CD4-positive, alpha-beta T cell (primary cell): Measurements from ENCODE around the gene TTBK1. TPM values are rescaled to one million over a fixed set of nuclear protein-coding genes. Genes with fewer than 3 reads are reported as not detected.

ENCODE experiments used
- ATAC-seq: fragments of 200-7000 bp; cut with Tn5 transposase; one replicate; pipeline ENCODE4 v1.10.0; 2022; ENCODE audit warnings: mild to moderate bottlenecking; ENCODE audit not compliant: poor library complexity
- CTCF ChIA-PET: fragments of 350-600 bp; sonication (Branson Sonifier 250); formaldehyde crosslinking; loops from one replicate; lab custom pipeline; 2021; ENCODE audit warnings: antibody characterized with exemption, inconsistent platforms; lab: Charles Lee
- POLR2A ChIA-PET: fragments of 350-600 bp; sonication (Branson Sonifier 250); formaldehyde crosslinking; loops from one replicate; lab custom pipeline; 2021; ENCODE audit warnings: antibody characterized with exemption, inconsistent platforms; lab: Charles Lee
- DNase-seq, 14 experiments: peaks; one replicate each; pipeline ENCODE4 v3.0.0-alpha.2; 2013 to 2020; ENCODE audit warnings: mixed read lengths in 2 of 14
- H3K27ac ChIP-seq, 2 donors: one replicate each; pipeline versions ENCODE4 v1.5.1 to v1.7.0; 2013; ENCODE audit warnings: low read length in 2 of 2, low read depth in 1 of 2, mild to moderate bottlenecking in 1 of 2
- H3K27me3 ChIP-seq, 2 experiments: 1 replicate in 1 of 2; 2 replicates in 1 of 2; pipeline versions ENCODE4 v1.6.1 to v1.7.0; 2013; ENCODE audit warnings: low read length in 2 of 2, control low read depth in 1 of 2, mild to moderate bottlenecking in 1 of 2, moderate library complexity in 1 of 2; ENCODE audit not compliant: insufficient read depth in 2 of 2, control insufficient read depth in 1 of 2
- H3K36me3 ChIP-seq: one replicate; pipeline ENCODE4 v1.6.1; 2013; ENCODE audit warnings: low read length, control low read depth; ENCODE audit not compliant: insufficient read depth
- H3K4me1 ChIP-seq: one replicate; pipeline ENCODE4 v1.6.1; 2013; ENCODE audit warnings: low read length, control low read depth; ENCODE audit not compliant: insufficient read depth
- H3K4me3 ChIP-seq: one replicate; pipeline ENCODE4 v1.5.1; 2013; ENCODE audit warnings: mild to moderate bottlenecking, low read length, moderate library complexity
- H3K9me3 ChIP-seq, 2 experiments: 1 replicate in 1 of 2; 2 replicates in 1 of 2; pipeline versions ENCODE4 v1.6.1 to v1.7.0; 2013; ENCODE audit warnings: low read length in 2 of 2, mild to moderate bottlenecking in 2 of 2, control low read depth in 1 of 2, moderate library complexity in 1 of 2; ENCODE audit not compliant: control insufficient read depth in 1 of 2, insufficient read depth in 1 of 2
- H3K27ac Mint-ChIP-seq: one replicate; pipeline ENCODE4 v1.8.0; 2020; ENCODE audit warnings: mixed read lengths
- H3K27me3 Mint-ChIP-seq: one replicate; pipeline ENCODE4 v1.8.0; 2021; ENCODE audit warnings: mixed read lengths
- H3K36me3 Mint-ChIP-seq: one replicate; pipeline ENCODE4 v1.8.0; 2021; ENCODE audit warnings: low read depth, mixed read lengths
- H3K4me1 Mint-ChIP-seq: one replicate; pipeline ENCODE4 v1.8.0; 2021; ENCODE audit warnings: low read depth, mixed read lengths
- H3K4me3 Mint-ChIP-seq: one replicate; pipeline ENCODE4 v1.8.0; 2020; ENCODE audit warnings: mild to moderate bottlenecking, mixed read lengths
- H3K9me3 Mint-ChIP-seq: one replicate; pipeline ENCODE4 v1.8.0; 2020; ENCODE audit warnings: mixed read lengths
- CTCF ChIP-seq: fragments of 200-600 bp; IDR thresholded peaks from one replicate; pipeline ENCODE4 v1.8.0; 2022; ENCODE audit warnings: antibody characterized with exemption, mild to moderate bottlenecking
- intact Hi-C, 2 experiments: fragments of 100-400 bp; cut with DNase I in 1 of 2; cut with micrococcal nuclease in 1 of 2; formaldehyde crosslinking; loops; one replicate each; pipeline versions ENCODE4 v1.15.1 to v1.9.0; 2023 to 2025; cut with DNase I, micrococcal nuclease
- total RNA-seq, 174 experiments: library from RNA in 2 of 174; stranded (reverse) in 2 of 174; gene quantifications; one replicate each; pipeline ENCODE4 v1.2.3 and lab custom pipeline; 2021 to 2026

Gene TTBK1
- total RNA-seq, 2 experiments from 2014 or later = not detected

- H3K4me3 ChIP-seq = no peak overlapping the region
- H3K9me3 ChIP-seq = no peaks in the 10 kb centered on the region
- H3K27me3 ChIP-seq = no peaks in the 10 kb centered on the region
- Mint-ChIP-seq H3K27ac (no peak overlapping the region), H3K4me3 (no peak overlapping the region), H3K27me3 (peaks cover 8% of the 10 kb centered on the region), H3K36me3 (no peaks in the 10 kb centered on the region), H3K9me3 (no peaks in the 10 kb centered on the region), H3K4me1 (no peaks in the 10 kb centered on the region)
- CTCF ChIA-PET = no interaction called here
- no peak overlapping the region for H3K27ac ChIP-seq
- H3K4me1 ChIP-seq = no peaks in the 10 kb centered on the region
- no peak for TF ChIP-seq CTCF
- DNase-seq (no peak), ATAC-seq (no peak)
- intact Hi-C loops = loop anchor here in 1 of 2 experiments (10.0 kb wide), 1 partner anchor 53 kb away; no protein-coding TSS in a partner anchor
- no peaks in the 10 kb centered on the region for H3K36me3 ChIP-seq
- POLR2A ChIA-PET = no interaction called here
Measured at GRCh38 chr6:43291708-43292107, 48.4 kb downstream of the TTBK1 start.

- no peak for ATAC-seq
- no peak for TF ChIP-seq CTCF
- POLR2A ChIA-PET = no interaction called here
Measured at GRCh38 chr6:43292341-43292740, 49.1 kb downstream of the TTBK1 start.

GRCh38 chr6:43292763-43293318, 49.6 kb downstream of the TTBK1 start:
- POLR2A ChIA-PET = no interaction called here
- Mint-ChIP-seq H3K36me3 (no peaks in the 10 kb centered on the region), H3K9me3 (no peaks in the 10 kb centered on the region), H3K27ac (no peak overlapping the region), H3K4me3 (no peak overlapping the region), H3K27me3 (peaks cover 9% of the 10 kb centered on the region), H3K4me1 (no peaks in the 10 kb centered on the region)
- DNase-seq = no peak
- no peak for ATAC-seq
- no peaks in the 10 kb centered on the region for H3K36me3 ChIP-seq
- intact Hi-C loops = loop anchor here in 1 of 2 experiments (10.0 kb wide), 1 partner anchor 52 kb away; no protein-coding TSS in a partner anchor
- no peak overlapping the region for H3K27ac ChIP-seq
- no peaks in the 10 kb centered on the region for H3K9me3 ChIP-seq
- CTCF ChIA-PET = no interaction called here
- no peaks in the 10 kb centered on the region for H3K4me1 ChIP-seq
- no peaks in the 10 kb centered on the region for H3K27me3 ChIP-seq
- TF ChIP-seq CTCF = no peak
- no peak overlapping the region for H3K4me3 ChIP-seq

More at GRCh38 chr6:43292341-43292740, 49.1 kb downstream of the TTBK1 start:
- Histone ChIP-seq H3K27me3 (no peaks in the 10 kb centered on the region), H3K27ac (no peak overlapping the region), H3K4me3 (no peak overlapping the region), H3K9me3 (no peaks in the 10 kb centered on the region), H3K36me3 (no peaks in the 10 kb centered on the region), H3K4me1 (no peaks in the 10 kb centered on the region)
- DNase-seq = no peak
- H3K36me3 Mint-ChIP-seq = no peaks in the 10 kb centered on the region
- H3K4me1 Mint-ChIP-seq = no peaks in the 10 kb centered on the region
- H3K27ac Mint-ChIP-seq = no peak overlapping the region
- H3K9me3 Mint-ChIP-seq = no peaks in the 10 kb centered on the region
- intact Hi-C loops = loop anchor here in 1 of 2 experiments (10.0 kb wide), 1 partner anchor 52 kb away; no protein-coding TSS in a partner anchor
- no peak overlapping the region for H3K4me3 Mint-ChIP-seq
- CTCF ChIA-PET = interaction anchor here (0.6 kb wide), 1 partner anchor 368 kb away, joined by 3 read pairs; no protein-coding TSS in a partner anchor
- H3K27me3 Mint-ChIP-seq = peaks cover 11% of the 10 kb centered on the region
